LNCAP (cell line): ENCODE results near the gene PGAP1.

Experiments
- TF ChIP-seq, protein P1 (sequence below): fragments of 450-650 bp; IDR thresholded peaks from 2 replicates; pipeline ENCODE4 v1.5.1; 2017; ENCODE audit warnings: mild to moderate bottlenecking

PGAP1 gene

DNA sequence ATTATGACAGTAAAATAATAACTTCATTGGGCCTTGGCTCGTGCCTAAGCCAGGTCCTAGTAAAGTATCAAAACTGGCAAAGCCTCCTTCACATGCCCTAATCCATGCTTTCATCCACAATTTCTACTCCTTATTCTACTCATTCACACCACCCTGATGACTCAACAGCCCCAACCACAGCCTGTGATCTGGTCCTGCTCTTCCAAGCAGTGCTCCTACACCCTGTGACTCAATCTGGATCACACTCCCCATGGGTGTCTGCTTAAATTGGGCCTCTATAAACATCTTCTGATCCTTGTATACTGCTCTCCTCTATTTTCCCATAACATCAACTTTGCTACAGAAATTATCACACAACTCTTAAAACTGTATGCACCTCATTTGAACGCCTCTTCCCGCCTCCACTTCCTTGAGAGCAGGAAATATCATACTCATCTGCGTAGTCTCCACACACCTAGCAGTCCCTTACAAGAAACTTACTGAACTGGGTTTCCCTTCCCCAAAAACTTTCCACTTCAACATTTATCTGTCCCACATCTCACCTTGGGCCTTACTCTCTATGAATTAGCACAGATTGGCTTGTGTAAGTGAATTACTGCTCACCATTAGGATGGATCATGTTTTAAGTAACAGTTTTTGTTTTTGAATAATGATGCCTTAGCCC is 142.9 kb downstream of the PGAP1 start:
- TF ChIP-seq, protein P1, sequence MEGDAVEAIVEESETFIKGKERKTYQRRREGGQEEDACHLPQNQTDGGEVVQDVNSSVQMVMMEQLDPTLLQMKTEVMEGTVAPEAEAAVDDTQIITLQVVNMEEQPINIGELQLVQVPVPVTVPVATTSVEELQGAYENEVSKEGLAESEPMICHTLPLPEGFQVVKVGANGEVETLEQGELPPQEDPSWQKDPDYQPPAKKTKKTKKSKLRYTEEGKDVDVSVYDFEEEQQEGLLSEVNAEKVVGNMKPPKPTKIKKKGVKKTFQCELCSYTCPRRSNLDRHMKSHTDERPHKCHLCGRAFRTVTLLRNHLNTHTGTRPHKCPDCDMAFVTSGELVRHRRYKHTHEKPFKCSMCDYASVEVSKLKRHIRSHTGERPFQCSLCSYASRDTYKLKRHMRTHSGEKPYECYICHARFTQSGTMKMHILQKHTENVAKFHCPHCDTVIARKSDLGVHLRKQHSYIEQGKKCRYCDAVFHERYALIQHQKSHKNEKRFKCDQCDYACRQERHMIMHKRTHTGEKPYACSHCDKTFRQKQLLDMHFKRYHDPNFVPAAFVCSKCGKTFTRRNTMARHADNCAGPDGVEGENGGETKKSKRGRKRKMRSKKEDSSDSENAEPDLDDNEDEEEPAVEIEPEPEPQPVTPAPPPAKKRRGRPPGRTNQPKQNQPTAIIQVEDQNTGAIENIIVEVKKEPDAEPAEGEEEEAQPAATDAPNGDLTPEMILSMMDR: no peak
